Astrocyte (in vitro differentiated cells and primary cell): ENCODE measurements around the gene POU2AF1.

Experiments
- CTCF ChIP-seq: IDR thresholded peaks from 2 replicates; pipeline ENCODE4 v1.5.1; 2011; ENCODE audit warnings: low read depth, mild to moderate bottlenecking, inconsistent platforms, low read length, moderate library complexity; ENCODE audit not compliant: insufficient read depth
- EZH2 ChIP-seq: IDR thresholded peaks from 2 replicates; pipeline ENCODE4 v1.6.1; 2012; ENCODE audit warnings: mild to moderate bottlenecking, low read length, inconsistent platforms; ENCODE audit not compliant: insufficient read depth

GRCh38 chr11:111355101-111355500 is 24.0 kb downstream of the POU2AF1 start:
- TF ChIP-seq CTCF (no peak), EZH2 (no peak)
